ENCODE measurements around the gene TEKTIP1.

- TF ChIP-seq SIN3A (IDR thresholded peaks at IDR 0.05; ENCODE audit: borderline replicate concordance, insufficient read depth, low read length) (no peak), POLR2AphosphoS5 (IDR thresholded peaks at IDR 0.05; ENCODE audit: low read depth, low read length) (no peak)
These were observed 8.6 kb upstream of the TEKTIP1 start for GRCh38 chr19:3530389-3530788.

Data from PFSK-1 (cell line).